Measurements from ENCODE around the gene VPS41.

- no peak for TF ChIP-seq POLR2A (IDR thresholded peaks at IDR 0.05; ENCODE audit: low read depth, low read length)
- TF ChIP-seq TAF1 (IDR thresholded peaks at IDR 0.05; ENCODE audit: low read depth, low read length): no peak
- TF ChIP-seq POLR2AphosphoS5 (IDR thresholded peaks at IDR 0.05; ENCODE audit: low read depth, low read length): no peak
- TF ChIP-seq PAX5 (IDR thresholded peaks at IDR 0.05; ENCODE audit: insufficient read depth, low read length, severe bottlenecking): no peak
- no peak for TF ChIP-seq POU2F2 (IDR thresholded peaks at IDR 0.05; ENCODE audit: low read depth, low read length)
- TF ChIP-seq SPI1 (IDR thresholded peaks at IDR 0.05; ENCODE audit: low read depth, low read length): no peak
These were observed 28.0 kb downstream of the VPS41 start for GRCh38 chr7:38881015-38881414.

All from GM12891 (cell line).